ENCODE data around the gene PFKL.

Gene PFKL

GRCh38 chr21:44286086-44286715 lies 13.7 kb upstream of the PFKL start:
- DNase-seq (ENCODE audit: low read depth): no peak
- no peak for TF ChIP-seq CTCF (IDR thresholded peaks at IDR 0.05; ENCODE audit: low read depth, low read length, missing control alignments)
- no peak overlapping the region for H3K4me3 ChIP-seq (ENCODE audit: low read depth, low read length)

- TF ChIP-seq CTCF (IDR thresholded peaks at IDR 0.05; ENCODE audit: low read depth, low read length, missing control alignments): no peak
- no peak for DNase-seq (ENCODE audit: low read depth)
- no peak overlapping the region for H3K4me3 ChIP-seq (ENCODE audit: low read depth, low read length)
Measured at GRCh38 chr21:44286716-44287632, 12.9 kb upstream of the PFKL start.

DNA sequence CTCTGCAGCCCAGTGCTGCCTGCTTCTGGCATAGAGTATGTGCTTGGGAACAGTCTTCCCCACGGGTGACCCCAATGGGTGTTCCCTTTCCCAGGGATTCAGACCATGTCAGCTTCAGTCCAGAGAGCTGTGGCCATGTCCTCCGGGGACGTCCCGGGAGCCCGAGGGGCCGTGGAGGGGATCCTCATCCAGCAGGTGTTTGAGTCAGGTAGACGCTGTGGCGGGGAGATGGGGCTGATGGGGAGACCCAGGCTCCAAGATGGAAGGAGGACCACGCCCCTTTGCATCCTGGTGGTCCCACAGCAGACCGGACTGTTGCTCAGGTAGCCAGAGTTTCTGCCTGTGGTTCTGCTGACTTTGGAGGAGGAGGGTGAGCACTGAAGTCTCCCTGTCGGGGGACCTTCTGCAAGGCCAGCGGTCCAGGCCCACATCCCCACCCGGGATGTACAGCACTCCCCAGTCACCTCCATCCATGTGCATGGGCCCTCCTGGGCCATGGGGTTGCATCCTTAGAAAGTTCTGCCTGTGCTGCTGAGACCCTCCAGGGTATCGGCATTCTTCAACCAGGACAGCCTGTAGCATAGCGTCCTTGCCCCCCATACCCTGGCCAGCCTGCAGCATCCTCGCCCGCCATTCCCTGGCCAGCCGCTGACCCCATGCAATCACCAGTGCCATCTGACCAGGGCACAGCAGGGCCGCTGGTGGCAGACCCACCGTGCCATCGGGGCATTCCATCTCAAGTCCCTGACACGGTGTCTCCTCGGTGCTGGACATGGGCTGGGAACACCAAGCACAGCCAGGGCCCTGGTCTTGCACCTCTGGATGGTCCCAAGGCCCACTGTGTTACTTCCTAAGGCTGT lies 11.4 kb upstream of the PFKL start:
- TF ChIP-seq CTCF (IDR thresholded peaks at IDR 0.05; ENCODE audit: low read depth, low read length, missing control alignments): no peak
- DNase-seq (ENCODE audit: low read depth): no peak
- H3K4me3 ChIP-seq (ENCODE audit: low read depth, low read length): no peak overlapping the region

DNA sequence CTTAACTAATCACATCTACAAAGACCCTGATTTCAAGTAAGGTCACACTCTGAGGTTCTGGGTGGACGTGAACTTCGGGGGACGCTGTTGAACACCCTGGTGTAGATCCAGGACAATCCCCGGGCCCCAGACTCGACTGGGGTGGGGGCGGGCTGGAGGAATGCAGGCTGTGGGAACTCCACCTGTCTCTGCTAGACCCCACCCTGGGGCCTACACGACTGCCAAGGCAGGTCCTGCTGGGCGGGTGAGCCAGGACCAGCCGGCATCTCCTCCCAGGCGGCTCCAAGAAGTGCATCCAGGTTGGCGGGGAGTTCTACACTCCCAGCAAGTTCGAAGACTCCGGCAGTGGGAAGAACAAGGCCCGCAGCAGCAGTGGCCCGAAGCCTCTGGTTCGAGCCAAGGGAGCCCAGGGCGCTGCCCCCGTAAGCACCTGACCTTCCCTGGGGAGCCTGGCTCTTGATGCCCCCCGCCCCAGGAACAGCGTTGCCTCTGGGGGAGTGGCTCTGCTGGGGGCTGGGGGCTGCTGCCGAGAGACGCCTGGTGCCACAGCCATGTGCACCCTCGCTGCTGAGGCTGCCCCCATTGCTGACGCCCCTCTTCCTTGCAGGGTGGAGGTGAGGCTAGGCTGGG lies 10.4 kb upstream of the PFKL start:
- DNase-seq (ENCODE audit: low read depth): no peak
- no peak for TF ChIP-seq CTCF (IDR thresholded peaks at IDR 0.05; ENCODE audit: low read depth, low read length, missing control alignments)
- no peak overlapping the region for H3K4me3 ChIP-seq (ENCODE audit: low read depth, low read length)

GRCh38 chr21:44290327-44291077 lies 9.4 kb upstream of the PFKL start:
- H3K4me3 ChIP-seq (ENCODE audit: low read depth, low read length): no peak overlapping the region
- TF ChIP-seq CTCF (IDR thresholded peaks at IDR 0.05; ENCODE audit: low read depth, low read length, missing control alignments): no peak
- no peak for DNase-seq (ENCODE audit: low read depth)
